Posterior cingulate gyrus (tissue), 11 donors: Measurements from ENCODE around the gene CD276.
"Not testable (repeated sequence)": the region's sequence is repeated elsewhere in the genome, so short reads cannot be mapped to it uniquely, and the experiment has no call there.

Source experiments
- DNase-seq, 10 donors: peaks; one replicate each; pipeline versions ENCODE4 v3.0.0 to v3.0.0-alpha.2; 2020 to 2021; ENCODE audit warnings: mixed read lengths in 3 of 10
- intact Hi-C: fragments of 100-400 bp; cut with DNase I; formaldehyde crosslinking; loops from one replicate; pipeline ENCODE4 v1.15.1; 2023

CD276 gene

DNA sequence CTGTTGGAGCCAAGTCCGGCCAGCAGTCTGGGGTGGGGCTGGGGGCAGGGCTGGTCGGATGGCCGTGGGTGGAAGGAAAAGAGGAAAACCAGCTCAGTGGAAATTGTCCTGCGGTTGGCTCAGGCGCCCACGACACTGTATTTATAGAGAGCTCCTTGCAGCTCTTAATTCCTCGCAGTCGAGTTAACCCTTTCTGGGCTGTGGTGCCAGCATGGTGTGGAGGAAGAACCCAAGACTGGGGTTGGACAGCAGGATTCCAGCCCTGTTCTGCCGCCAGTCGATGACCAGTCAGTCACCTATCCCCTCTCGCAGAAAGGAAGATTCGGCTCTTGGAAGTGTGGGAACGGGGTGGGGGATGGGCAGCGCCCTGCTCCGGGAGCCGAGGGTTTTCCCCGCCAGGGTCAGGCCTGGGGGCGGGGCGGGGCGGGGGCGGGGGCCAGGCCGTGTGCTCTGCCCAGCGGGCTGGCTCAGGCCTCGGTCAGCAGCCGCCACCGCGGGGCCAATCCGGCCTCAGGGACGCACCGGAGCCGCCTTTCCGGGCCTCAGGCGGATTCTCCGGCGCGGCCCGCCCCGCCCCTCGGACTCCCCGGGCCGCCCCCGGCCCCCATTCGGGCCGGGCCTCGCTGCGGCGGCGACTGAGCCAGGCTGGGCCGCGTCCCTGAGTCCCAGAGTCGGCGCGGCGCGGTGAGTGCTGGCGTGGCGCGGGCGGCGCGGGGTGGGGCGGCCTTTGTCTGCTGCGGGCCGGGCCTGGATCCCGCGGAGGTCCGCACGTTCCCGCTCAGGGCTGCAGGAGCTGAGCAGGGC lies at the start of gene CD276:
Gene CD276, plus strand, starts transcription at position 607 of the 804 bp plus-strand sequence. CDS start 15,257 bp downstream, outside the sequence.
- intact Hi-C loops: loop anchor here (5.0 kb wide), 1 partner anchor 47 kb away; no protein-coding TSS in a partner anchor
- DNase-seq: peak; percentile 43 to 93 (median 63)

DNA sequence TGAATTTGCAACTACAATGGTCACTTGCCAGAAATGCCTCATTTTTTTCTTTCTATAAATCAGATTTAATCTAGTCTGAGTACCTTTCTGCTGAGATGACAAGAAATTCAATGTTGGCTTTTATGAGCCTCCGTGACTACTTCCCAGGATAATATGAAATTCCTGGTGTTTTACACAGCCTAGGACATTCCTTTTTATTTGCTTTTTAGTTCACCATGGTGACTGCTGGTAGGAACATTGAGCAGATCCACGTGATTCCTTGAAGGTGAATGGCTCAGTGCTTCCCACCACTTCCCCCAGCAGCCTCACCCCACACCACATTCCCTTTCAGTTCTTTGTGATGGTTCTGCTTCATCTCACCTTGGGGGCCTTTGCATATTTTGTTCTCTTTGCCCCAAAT lies 46.7 kb upstream of the CD276 start:
- DNase-seq: no peak

DNA sequence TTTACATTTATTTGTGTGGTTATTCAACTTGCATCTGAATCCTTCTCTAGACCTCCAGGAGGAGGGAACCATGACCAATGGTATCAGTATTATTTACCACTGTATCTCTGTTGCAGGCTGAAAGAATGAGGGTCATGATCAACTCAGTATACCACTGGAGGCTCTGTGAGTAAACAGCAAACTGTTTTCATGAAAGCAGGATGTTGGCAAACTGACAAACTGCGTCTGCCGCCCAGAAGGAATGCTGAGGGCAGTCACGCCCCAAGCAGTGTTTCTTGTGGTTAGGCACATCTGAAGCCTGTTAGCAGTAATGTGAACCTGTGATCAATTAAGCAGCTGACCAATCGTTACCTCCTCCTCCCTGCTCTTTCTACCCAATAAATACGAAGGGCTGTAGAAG lies 44.7 kb upstream of the CD276 start:
- not testable (repeated sequence) for DNase-seq
- intact Hi-C loops: loop anchor here (5.0 kb wide), 2 partner anchors 43 to 353 kb away; partner anchors contain the start of genes CD276, PML and STOML1

More for the DNA sequence above, 46.7 kb upstream of the CD276 start:
- intact Hi-C loops: loop anchor here (2.0 to 5.0 kb wide), 4 partner anchors 45 to 355 kb away; partner anchors contain the start of genes CD276, PML and STOML1

DNA sequence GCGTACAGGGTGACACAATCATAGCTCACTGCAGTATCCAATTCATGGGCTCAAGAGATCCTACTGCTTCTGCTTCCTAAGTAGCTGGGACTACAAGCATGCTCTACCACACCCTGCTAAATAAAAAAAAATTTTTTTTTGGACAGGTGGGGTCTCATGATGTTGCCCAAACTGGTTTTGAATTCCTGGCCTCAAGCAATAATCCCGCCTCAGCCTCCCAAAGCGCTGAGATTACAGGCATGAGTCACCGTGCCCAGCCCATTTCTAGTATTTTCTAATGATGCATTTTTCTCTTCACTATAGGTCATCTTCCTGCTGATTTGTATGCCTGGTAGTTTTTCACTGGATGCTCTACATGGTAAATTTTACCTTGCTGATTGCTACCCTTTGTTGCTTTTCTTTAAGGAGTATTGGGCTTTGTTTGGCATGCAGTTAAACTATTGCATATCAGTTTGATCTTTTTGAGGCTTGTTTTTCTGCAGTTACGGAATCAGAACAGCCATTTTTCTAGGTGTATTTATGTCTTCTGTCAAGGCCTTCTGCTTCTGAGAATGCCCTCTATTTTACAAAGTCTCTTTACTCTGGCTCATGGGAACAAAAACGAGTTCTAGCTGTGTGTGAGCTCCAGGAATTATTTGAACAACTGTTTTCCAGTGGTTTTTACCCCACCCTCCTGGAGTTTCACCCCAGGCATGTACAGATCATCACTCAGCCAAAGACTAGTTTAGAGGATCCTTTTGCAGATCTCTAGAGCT lies 36.7 kb upstream of the CD276 start:
- DNase-seq: no peak
- intact Hi-C loops: no loop called here

DNA sequence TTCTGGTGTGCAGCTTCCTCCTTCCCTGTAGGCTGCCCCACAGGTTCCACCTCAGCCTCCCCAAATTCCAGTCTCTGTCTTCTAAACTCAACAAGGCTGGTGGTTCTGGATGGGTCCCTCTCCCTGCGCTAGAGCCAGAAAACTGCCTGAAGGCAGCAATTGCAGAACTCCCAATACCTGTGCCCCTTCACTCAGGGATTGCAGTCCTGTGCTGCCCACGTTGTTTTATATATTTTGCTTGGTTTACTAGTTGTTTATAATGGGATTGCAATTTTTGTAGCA lies 36.2 kb upstream of the CD276 start:
- intact Hi-C loops: no loop called here
- no peak for DNase-seq

DNA sequence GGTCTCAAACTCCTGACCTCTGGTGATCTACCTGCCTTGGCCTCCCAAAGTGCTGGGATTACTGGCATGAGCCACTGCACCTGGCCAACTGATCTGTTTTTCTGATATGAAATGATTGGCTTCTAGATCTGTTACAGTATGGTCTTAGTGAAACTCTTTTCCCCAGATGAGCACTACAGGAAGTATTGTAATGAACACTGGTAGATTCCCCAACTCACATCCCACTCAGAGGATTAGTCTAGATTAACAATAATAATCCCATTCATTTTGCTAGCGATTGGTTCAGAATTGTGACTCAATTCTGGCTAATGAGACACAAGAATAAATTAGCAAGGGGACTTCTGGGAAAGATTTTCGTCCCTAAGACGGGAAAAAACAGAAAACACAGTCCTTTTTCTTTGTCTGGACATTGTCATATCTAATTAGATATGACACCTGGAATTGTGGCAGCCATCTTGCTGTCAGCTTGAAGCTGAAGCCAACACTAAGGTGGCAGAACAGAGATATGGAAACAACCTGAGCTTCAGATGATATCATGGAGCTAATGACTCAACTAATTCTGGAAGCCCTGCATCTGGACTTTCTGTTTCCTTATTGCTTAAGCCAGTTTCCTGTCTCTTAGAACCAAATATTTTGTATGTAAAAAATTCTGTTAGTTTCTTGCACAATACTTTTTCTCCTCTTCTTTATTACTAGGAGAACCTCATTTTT lies 33.6 kb upstream of the CD276 start:
- DNase-seq: no peak
- intact Hi-C loops: no loop called here

DNA sequence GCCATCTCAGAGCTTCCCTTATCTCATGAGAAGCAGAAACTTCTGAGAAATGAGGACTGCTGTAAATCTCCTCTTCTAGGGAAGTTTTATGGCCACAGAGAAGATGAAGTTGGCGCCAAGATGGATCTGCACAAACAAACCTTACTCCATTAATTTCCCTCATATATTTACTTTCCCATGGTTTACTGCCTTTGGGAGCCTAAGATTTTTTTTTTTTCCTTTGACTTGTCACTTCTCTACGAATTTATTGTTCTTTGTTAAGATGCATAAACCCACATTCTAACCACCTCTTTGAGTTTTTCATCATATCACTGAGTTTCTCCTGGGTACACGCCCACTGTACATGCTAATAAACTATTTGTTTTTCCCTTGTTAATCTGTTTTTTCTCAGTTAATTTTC lies 29.5 kb upstream of the CD276 start:
- no peak for DNase-seq
- intact Hi-C loops: no loop called here

DNA sequence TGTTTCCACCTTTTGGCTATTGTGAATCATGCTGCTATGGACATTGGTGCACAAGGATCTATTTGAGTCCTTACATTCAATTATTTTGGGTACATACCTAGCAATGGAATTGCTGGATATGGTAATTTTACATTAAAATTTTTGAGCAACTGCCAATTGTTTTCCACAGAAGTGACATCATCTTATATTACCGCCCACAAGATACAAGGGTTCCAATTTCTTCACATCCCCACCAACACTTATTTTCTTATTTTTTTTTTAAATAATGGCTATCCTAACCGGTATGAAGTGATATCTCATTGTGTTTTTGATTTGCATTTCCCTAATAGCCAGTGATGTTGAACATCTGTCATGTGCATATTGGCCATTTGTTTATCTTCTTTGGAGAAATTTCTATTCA lies 28.5 kb upstream of the CD276 start:
- intact Hi-C loops: no loop called here
- DNase-seq: no peak

DNA sequence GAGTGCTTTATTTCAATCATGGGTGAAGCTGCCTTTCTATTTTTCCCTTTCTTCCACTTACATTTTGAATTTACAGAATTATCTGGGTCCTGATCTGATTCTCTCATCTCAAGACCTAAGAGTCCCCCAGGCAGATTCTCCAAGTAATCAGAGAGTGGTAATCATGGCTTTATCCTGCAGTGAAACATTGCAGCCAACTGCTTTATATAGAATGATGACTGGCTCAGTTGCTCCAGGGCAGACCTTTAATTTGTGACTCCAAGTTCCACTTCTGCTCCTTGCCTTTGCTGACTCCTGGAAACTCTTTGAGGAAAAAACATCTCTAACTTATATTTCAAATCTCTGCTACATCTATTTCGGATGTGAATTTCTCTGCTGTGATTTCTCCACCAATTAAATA lies 25.5 kb upstream of the CD276 start:
- DNase-seq: no peak
- intact Hi-C loops: no loop called here

DNA sequence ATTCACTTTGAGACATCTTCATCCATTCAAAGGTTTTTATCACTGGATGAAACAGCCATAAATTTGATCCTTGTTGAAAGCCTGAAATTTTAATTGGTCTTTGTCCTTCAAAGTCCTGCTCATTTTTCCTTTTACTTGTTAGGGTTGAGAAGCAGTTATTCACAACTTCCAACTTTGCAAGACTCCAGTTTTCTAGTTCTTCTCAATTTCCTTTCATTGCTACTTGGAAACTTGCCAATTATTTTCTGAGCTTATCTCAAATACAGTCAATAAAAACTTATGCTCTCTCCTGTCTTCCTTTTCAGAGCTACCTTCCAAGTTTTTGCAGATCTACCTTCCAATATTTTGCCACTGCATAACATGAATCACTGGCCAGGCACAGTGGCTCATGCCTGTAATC lies 23.7 kb upstream of the CD276 start:
- intact Hi-C loops: no loop called here
- no peak for DNase-seq

DNA sequence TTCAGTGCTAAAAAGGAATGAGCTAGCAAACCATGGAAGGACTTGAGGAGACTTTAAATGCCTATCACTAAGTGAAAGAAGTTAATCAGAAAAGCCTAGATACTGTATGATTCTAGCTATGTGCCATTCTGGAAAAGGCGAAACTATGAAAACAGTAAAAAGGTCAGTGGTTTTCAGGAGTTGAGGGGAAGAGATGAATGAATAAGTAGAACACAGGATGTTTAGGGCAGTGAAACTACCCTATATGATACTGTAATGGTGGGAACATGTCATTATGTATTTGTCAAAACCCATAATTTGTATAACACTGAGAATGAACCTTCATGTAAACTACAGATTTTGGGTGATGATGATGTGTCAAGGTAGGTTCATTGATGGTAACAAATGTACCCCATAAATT lies 9.6 kb upstream of the CD276 start:
- intact Hi-C loops: no loop called here
- DNase-seq: no peak

DNA sequence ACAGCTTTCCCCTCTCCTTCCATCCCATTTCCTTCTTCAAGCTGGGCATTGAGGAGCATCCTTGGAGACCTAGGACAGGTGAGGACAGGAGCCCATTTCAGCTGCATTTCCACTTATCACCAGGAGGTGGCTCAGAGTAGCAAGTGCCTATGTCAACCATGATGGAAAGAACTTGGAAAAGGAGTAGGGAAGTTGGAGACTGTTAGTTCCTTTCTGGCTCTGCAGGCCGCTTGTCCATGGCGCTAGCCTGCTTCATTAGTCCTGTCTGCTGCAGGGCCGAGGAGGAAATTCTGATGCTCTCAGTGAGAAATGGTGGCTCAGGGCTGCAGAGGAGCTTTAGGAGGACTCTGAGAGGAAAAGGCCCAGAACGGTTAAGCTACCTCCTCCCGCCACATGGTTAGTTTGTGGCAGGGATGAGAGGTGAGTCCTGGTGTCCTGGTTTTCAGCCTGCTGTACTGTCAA lies 7.0 kb upstream of the CD276 start:
- peak in 5 of 10 donors; percentile 33 to 74 (median 45) for DNase-seq
- intact Hi-C loops: no loop called here

DNA sequence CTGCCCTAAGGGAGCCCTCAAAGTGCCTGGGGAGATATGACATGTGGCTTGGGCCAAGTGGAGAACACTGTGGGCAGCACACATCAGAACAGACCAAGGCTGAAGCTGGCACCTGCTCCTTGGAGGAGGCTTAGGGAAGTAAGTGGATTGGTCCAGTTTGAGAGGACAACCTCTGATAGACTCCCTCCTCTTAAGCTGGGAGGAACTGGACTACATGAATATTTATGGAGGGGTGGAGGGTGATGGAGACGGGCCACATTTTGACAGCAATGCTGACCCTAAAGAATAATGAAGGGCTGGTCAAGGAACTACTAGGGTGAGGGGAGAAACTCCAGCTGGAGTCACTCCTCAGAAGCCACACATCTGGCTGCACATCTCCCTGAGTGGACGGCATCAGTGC lies 6.5 kb upstream of the CD276 start:
- DNase-seq: no peak
- intact Hi-C loops: no loop called here

DNA sequence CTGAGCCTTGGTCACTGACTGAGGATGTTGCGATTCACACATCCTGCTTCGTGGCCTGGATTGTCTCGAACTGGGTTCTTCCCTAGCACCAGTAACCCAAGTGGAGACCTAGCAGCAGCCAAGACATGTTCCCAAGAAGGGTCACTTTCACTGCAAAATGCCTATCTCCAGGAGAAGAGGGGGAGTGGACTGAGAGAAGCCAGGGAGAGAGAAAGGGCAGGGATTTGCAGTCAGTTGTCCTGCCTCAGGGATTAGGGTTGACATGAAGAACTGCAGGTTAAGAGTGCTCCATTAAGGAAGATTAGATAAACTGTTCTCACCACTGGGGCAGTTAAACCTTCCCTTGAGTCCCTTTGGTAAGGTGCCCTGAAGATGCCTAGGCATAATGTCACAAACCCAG lies 5.7 kb upstream of the CD276 start:
- DNase-seq: no peak
- intact Hi-C loops: no loop called here

DNA sequence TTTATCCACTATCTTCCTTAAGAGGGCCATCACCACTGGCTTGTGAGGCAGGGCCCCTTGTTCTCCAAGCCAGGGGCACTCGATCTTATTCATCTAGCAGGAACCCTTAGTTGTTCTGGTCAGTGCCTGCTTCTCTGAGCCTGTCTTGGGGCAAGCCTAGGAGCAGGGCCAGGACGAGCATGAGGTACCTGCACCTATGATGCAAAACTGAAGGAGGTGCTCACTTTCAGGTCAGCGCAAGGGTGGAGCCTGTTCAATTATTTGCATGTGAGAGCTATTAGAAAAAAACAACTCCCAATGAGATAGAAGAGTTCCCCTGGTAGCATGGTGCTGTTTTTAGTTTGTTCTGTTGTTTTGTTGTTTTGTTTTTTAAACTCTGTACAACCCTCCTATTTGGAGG lies 5.0 kb upstream of the CD276 start:
- intact Hi-C loops: no loop called here
- no peak for DNase-seq

DNA sequence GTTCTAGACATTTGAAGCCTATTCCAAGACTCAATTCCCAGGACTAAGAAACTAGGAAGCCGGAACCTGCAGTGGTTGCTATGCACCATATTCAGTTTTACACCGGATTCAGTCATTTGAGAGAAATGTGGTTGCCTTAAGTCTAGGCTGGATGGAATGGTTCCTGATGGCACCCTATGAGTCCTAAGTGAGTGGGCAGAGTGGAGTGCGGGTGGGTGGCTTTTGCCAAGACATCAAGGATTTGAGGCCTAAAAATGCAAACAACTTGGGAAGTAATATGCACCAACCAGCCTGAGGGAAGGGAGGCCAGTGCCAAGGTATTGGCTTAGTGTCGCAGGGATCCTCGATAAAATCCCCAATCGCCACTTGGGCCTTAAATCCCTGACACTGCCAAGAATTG lies 4.2 kb upstream of the CD276 start:
- no peak for DNase-seq
- intact Hi-C loops: loop anchor here (5.0 kb wide), 1 partner anchor 43 kb away; no protein-coding TSS in a partner anchor

DNA sequence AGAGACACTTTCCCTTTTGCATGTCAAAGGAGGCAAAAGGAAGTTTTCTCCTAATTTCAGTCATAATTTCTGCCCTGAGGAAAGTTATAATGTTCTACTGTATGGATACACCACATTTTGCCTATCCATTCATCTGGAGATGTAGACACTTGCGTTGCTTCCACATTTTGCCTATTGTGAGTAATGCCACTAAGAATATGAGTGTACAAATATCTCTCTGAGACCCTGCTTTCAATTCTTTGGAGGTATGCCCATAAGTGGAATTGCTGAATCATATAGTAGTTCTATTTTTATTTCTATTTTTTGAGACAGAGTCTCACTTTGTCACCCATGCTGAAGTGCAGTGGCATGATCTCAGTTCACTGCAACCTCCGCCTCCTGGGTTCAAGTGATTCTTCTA lies 3.6 kb upstream of the CD276 start:
- DNase-seq: no peak
- intact Hi-C loops: loop anchor here (5.0 kb wide), 1 partner anchor 43 kb away; no protein-coding TSS in a partner anchor

DNA sequence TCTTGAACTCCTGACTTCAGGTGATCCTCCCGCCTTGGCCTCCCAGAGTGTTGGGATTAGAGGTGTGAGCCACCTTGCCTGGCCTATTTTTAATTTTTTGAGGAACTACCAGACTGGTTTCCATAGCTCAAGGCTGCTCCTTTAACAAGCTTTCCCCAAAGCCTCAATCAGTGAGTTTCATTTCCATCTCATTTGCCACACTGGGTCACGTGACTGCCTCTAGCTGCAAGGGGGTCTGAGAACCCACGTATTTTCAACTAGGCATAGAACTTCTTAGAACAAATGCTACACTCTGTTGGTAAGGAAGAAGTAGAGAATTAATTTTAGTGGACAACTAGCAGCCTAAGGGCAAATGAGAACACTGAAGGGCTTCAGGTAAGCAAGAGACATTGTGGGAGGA lies 3.1 kb upstream of the CD276 start:
- DNase-seq: no peak
- intact Hi-C loops: loop anchor here (5.0 kb wide), 1 partner anchor 44 kb away; no protein-coding TSS in a partner anchor

DNA sequence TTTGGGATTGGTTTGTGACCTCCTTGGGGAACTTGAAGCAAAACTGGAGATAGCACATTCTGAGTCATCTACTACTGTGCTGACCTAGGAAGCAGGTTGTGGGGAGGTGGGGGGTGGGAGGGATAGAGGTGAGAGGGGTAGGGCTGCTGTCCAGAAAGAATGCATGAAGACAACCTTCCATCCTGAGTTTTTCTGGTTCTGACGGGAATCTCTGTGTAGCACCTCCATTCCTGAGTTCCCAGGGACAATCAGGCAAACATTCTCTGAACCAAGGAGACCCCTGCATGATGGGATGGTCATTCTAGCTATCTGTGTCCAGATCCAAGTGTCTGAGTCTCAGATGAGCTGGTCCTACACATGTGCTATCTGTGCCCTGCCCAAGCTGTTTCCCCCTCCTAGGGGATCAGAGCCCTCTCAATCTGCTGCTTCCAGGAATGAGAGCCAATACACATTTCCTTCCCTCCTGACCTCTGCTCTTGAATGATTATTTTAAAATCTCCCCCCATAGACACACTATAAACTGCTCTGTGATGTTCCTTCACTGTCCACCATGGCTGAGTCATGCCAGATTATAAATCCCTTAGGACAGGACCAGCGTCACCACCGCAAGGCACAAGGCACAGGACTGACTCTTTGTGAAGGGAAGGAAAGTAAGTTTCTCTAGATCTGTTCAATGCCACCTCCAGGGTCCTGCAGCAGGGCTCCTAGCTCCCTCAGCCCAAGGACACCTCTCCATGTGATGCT lies 2.2 kb upstream of the CD276 start:
- no peak for DNase-seq
- intact Hi-C loops: loop anchor here (5.0 kb wide), 1 partner anchor 45 kb away; no protein-coding TSS in a partner anchor

DNA sequence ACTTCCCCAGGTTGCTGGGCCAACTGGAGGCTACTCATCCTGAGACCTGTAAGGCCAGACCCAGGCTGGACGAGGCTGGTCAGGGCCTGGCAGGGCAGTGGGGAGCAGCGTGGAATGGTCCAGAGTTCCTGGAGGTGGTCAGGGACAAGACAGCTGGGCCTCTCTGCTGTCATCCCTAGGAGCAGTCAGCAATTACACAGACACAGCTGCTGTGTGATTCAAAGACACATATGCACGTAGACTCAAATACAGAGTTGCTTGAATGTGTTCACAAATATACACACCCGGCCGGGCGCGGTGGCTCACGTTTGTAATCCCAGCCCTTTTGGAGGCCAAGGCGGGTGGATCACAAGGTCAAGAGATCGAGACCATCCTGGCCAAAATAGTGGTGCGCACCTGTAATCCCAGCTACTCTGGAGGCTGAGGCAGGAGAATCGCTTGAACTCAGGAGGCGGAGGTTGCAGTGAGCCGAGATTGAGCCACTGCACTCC lies 1.5 kb upstream of the CD276 start:
- intact Hi-C loops: loop anchor here (5.0 kb wide), 1 partner anchor 45 kb away; no protein-coding TSS in a partner anchor
- peak in 1 of 10 donors; percentile 86 for DNase-seq
